ENCODE results near the gene PGBD5. TPM values are rescaled to one million over a fixed set of nuclear protein-coding genes. Genes with fewer than 3 reads are reported as not detected.

Gene PGBD5
- polyA plus RNA-seq, 1 experiment, result 1.0 TPM

DNA sequence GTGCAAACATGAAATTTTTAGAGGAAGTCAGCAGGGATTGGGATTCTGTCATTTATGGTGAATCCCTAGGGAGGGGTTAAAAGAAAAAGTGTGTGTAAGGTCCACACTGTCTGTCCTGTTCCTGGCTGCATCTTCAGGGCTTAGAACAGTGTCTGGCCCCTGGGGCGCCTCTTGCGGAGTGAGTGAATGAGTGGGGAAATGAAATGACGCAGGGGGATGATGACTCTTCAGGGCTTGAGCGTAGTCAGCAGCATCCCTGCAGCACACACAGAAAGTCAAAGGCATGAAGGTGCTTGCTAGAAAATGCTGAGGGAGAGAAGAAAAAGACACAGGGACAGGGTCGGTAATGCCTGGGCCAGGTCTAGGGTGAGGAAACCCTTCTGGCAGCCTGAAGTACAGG, 57.8 kb downstream of the PGBD5 start:
- DNase-seq (ENCODE audit: low read depth, low spot score), result no peak
- Histone ChIP-seq H3K4me3 (ENCODE audit: low read depth, low read length) (no peak overlapping the region), H3K27ac (ENCODE audit: low read depth, low read length) (no peak overlapping the region), H3K27me3 (ENCODE audit: control insufficient read depth, insufficient read depth, low read length) (peaks cover 3% of the 10 kb centered on the region), H3K9me3 (ENCODE audit: control insufficient read depth, insufficient read depth, low read length) (no peaks in the 10 kb centered on the region)
- ChIA-PET POLR2A (no interaction called here), CTCF (no interaction called here)
- TF ChIP-seq, protein P1, sequence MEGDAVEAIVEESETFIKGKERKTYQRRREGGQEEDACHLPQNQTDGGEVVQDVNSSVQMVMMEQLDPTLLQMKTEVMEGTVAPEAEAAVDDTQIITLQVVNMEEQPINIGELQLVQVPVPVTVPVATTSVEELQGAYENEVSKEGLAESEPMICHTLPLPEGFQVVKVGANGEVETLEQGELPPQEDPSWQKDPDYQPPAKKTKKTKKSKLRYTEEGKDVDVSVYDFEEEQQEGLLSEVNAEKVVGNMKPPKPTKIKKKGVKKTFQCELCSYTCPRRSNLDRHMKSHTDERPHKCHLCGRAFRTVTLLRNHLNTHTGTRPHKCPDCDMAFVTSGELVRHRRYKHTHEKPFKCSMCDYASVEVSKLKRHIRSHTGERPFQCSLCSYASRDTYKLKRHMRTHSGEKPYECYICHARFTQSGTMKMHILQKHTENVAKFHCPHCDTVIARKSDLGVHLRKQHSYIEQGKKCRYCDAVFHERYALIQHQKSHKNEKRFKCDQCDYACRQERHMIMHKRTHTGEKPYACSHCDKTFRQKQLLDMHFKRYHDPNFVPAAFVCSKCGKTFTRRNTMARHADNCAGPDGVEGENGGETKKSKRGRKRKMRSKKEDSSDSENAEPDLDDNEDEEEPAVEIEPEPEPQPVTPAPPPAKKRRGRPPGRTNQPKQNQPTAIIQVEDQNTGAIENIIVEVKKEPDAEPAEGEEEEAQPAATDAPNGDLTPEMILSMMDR (IDR thresholded peaks at IDR 0.05; ENCODE audit: low read depth, low read length), result no peak

DNA sequence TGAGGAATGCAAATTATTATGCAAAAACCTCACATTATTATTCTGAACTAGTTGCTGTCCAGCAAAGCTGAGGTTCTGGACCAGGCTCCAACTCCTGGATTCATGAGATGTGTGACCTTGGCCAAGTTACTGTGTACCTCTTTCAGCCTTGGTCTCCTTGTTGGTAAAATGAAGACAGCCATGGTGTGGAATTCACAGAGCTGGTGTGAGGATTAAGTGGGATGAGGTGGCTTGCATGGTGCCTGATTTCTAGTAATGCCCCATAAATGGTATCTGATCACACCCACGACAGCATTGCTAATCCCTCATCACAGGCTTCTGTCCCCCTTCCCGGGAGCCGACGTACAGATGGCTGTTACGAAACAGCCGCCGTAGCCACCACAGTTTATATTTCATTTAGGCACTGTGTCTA, 59.6 kb downstream of the PGBD5 start:
- TF ChIP-seq, protein P1 (IDR thresholded peaks at IDR 0.05; ENCODE audit: low read depth, low read length), result no peak
- H3K27me3 ChIP-seq (ENCODE audit: control insufficient read depth, insufficient read depth, low read length), result peaks cover 3% of the 10 kb centered on the region
- peaks cover 5% of the 10 kb centered on the region; the same call in 1 of the 2 replicates for H3K9me3 ChIP-seq (ENCODE audit: control insufficient read depth, insufficient read depth, low read length)
- ChIA-PET POLR2A (no interaction called here), CTCF (no interaction called here)
- H3K27ac ChIP-seq (ENCODE audit: low read depth, low read length), result no peak overlapping the region
- no peak for DNase-seq (ENCODE audit: low read depth, low spot score)
- no peak overlapping the region for H3K4me3 ChIP-seq (ENCODE audit: low read depth, low read length)

DNA sequence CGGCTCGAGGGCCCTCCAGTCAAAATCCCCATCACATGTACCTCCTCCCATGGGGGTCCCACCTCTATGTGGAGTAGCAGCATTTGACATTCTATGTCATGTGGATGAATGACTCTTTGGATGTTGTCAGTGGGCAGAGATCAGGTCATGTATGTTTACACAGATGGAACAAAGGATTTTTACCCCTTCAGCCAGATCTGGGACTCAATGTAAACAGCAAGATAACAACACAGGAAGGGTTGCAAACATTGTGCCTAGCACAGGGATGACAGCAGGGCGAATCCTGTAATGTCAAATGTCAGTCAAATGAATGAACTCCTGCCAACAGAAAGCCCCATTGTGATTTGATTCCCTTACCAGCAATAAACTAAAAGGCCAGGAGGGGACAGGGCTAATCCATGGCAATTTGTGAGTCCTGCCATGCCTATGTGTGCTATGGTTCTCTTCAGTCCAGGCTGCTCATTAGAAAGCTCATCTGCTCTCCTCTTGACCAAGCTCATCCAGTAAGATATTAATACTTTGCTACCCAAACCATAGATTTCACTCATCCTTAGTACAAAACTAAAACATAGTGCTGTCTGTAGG, 60.3 kb downstream of the PGBD5 start:
- Histone ChIP-seq H3K27me3 (ENCODE audit: control insufficient read depth, insufficient read depth, low read length) (peaks cover 3% of the 10 kb centered on the region), H3K9me3 (ENCODE audit: control insufficient read depth, insufficient read depth, low read length) (peaks cover 6% of the 10 kb centered on the region; the same call in 1 of the 2 replicates), H3K27ac (ENCODE audit: low read depth, low read length) (no peak overlapping the region), H3K4me3 (ENCODE audit: low read depth, low read length) (no peak overlapping the region)
- ChIA-PET POLR2A (no interaction called here), CTCF (no interaction called here)
- TF ChIP-seq, protein P1 (IDR thresholded peaks at IDR 0.05; ENCODE audit: low read depth, low read length), result no peak
- DNase-seq (ENCODE audit: low read depth, low spot score), result no peak

DNA sequence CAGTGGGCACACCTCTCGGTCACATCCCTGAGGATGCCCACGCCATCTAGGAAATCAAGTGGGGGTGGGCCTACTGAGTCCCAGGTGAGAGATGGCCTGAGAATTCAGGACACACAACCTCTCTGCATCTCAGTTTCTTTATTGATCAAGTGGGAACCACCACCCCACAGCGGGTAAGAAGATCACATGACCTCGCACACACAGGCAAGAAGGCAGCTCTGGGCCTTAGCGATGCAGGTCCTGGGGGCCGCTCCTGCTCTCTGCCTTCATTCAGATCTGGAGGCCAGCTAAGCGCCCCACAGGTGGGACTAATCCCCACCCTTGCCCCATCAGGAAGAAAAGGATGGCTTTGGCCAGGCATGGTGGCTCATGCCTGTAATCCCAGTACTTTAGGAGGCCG, 63.2 kb downstream of the PGBD5 start:
- no peak overlapping the region for H3K4me3 ChIP-seq (ENCODE audit: low read depth, low read length)
- peaks cover 7% of the 10 kb centered on the region; the same call in 1 of the 2 replicates for H3K9me3 ChIP-seq (ENCODE audit: control insufficient read depth, insufficient read depth, low read length)
- DNase-seq (ENCODE audit: low read depth, low spot score), result no peak
- H3K27ac ChIP-seq (ENCODE audit: low read depth, low read length), result no peak overlapping the region
- peaks cover 3% of the 10 kb centered on the region for H3K27me3 ChIP-seq (ENCODE audit: control insufficient read depth, insufficient read depth, low read length)
- POLR2A ChIA-PET, result no interaction called here
- CTCF ChIA-PET, result interaction anchor here (0.7 kb wide), 1 partner anchor 1406 kb away, joined by 3 read pairs; no protein-coding TSS in a partner anchor
- TF ChIP-seq, protein P1 (IDR thresholded peaks at IDR 0.05; ENCODE audit: low read depth, low read length), result no peak

DNA sequence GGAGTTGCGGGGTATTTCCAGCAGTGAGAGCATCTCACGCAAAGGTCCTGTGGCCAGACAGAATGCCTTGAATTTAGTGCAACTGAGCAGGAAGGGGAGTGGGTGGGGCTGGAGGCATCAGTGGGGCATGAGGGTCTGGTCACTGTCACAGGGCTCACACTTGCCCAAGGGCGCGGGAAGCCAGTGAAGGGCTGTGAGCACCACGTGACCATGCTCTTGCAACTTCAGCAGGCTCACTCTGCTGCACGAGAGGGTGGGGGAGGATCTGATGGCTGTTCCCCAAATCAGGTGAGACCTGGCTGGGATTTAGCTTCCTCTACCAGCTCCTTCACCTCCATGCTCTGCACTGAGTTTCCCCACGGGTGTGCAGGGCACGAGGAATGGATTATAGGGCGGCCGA, 64.2 kb downstream of the PGBD5 start:
- POLR2A ChIA-PET, result no interaction called here
- CTCF ChIA-PET, result no interaction called here
- peaks cover 3% of the 10 kb centered on the region for H3K27me3 ChIP-seq (ENCODE audit: control insufficient read depth, insufficient read depth, low read length)
- no peak for DNase-seq (ENCODE audit: low read depth, low spot score)
- TF ChIP-seq, protein P1 (IDR thresholded peaks at IDR 0.05; ENCODE audit: low read depth, low read length), result no peak
- H3K4me3 ChIP-seq (ENCODE audit: low read depth, low read length), result no peak overlapping the region
- H3K27ac ChIP-seq (ENCODE audit: low read depth, low read length), result no peak overlapping the region
- peaks cover 7% of the 10 kb centered on the region; the same call in 1 of the 2 replicates for H3K9me3 ChIP-seq (ENCODE audit: control insufficient read depth, insufficient read depth, low read length)

All from AG04450 (cell line).